Neural cell (in vitro differentiated cells): ENCODE measurements around the gene SH3BP4. TPM values are rescaled to one million over a fixed set of nuclear protein-coding genes. Genes with fewer than 3 reads are reported as not detected.

ENCODE experiments used
- H2AFZ ChIP-seq: fragments of 200-600, 300-800 bp; sonication (generic), shearing (Covaris generic); 2 replicates; pipeline ENCODE4 v1.6.0; 2014; ENCODE audit warnings: low read depth, mild to moderate bottlenecking, antibody characterized with exemption, low read length, moderate library complexity
- H3F3A ChIP-seq: fragments of 200-600 bp; shearing (Covaris generic); 2 replicates; pipeline ENCODE4 v1.6.1; 2016; ENCODE audit warnings: mild to moderate bottlenecking, moderate library complexity, mixed read lengths, antibody characterized with exemption, low read length; ENCODE audit not compliant: insufficient read depth, poor library complexity, severe bottlenecking
- H3K27ac ChIP-seq: fragments of 200-600, 300-800 bp; sonication (generic), shearing (Covaris generic); 2 replicates; pipeline ENCODE4 v1.5.1; 2014; ENCODE audit warnings: mild to moderate bottlenecking, low read length, moderate library complexity
- H3K27me3 ChIP-seq: fragments of 300-800, 200-600 bp; sonication (generic), shearing (Covaris generic); 2 replicates; pipeline ENCODE4 v1.6.0; 2014; ENCODE audit warnings: mild to moderate bottlenecking, low read depth, low read length, moderate library complexity; ENCODE audit not compliant: insufficient read depth
- H3K36me3 ChIP-seq: fragments of 300-800, 200-600 bp; sonication (generic), shearing (Covaris generic); 2 replicates; pipeline ENCODE4 v1.5.1; 2014; ENCODE audit warnings: mild to moderate bottlenecking, antibody characterized with exemption, low read length, moderate library complexity; ENCODE audit not compliant: insufficient read depth
- H3K4me2 ChIP-seq: fragments of 300-800, 200-600 bp; sonication (generic), shearing (Covaris generic); 2 replicates; pipeline ENCODE4 v1.6.0; 2014; ENCODE audit warnings: mild to moderate bottlenecking, low read length
- H3K4me3 ChIP-seq: fragments of 300-800, 200-600 bp; sonication (generic), shearing (Covaris generic); 2 replicates; pipeline ENCODE4 v1.5.1; 2014; ENCODE audit warnings: mild to moderate bottlenecking, low read length, moderate library complexity
- H3K79me2 ChIP-seq: fragments of 200-600 bp; shearing (Covaris generic); replicated peaks from 2 replicates; pipeline ENCODE4 v1.6.0; 2014; ENCODE audit warnings: mild to moderate bottlenecking, low read length, moderate library complexity; ENCODE audit not compliant: insufficient read depth
- H3K9ac ChIP-seq: fragments of 300-800, 200-600 bp; sonication (generic), shearing (Covaris generic); 2 replicates; pipeline ENCODE4 v1.6.1; 2016; ENCODE audit warnings: mild to moderate bottlenecking, low read length, mixed read lengths
- H3K9me2 ChIP-seq: fragments of 200-600 bp; shearing (Covaris generic); 2 replicates; pipeline ENCODE4 v1.6.1; 2016; ENCODE audit warnings: mild to moderate bottlenecking, low read length, mixed read lengths; ENCODE audit not compliant: insufficient read depth
- H3K9me3 ChIP-seq: fragments of 200-600, 300-800 bp; sonication (generic), shearing (Covaris generic); 2 replicates; pipeline ENCODE4 v1.6.1; 2016; ENCODE audit warnings: mild to moderate bottlenecking, mixed run types, low read length, moderate library complexity, mixed read lengths
- H4K20me1 ChIP-seq: fragments of 200-600 bp; shearing (Covaris generic); 2 replicates; pipeline ENCODE4 v1.6.1; 2016; ENCODE audit warnings: mild to moderate bottlenecking, mixed run types; ENCODE audit not compliant: insufficient read depth
- CTCF ChIP-seq: fragments of 450-650 bp; IDR thresholded peaks from 2 replicates; pipeline ENCODE4 v1.5.1; 2014; ENCODE audit warnings: antibody characterized with exemption, mild to moderate bottlenecking, moderate library complexity; ENCODE audit not compliant: poor library complexity, severe bottlenecking
- EP300 ChIP-seq: fragments of 450-650 bp; conservative IDR thresholded peaks from 2 replicates; pipeline ENCODE4 v1.6.1; 2014; ENCODE audit warnings: antibody characterized with exemption, mild to moderate bottlenecking, moderate library complexity; ENCODE audit not compliant: poor library complexity, severe bottlenecking
- EZH2 ChIP-seq: fragments of 200-600, 300-800 bp; shearing (Covaris generic), sonication (generic); IDR thresholded peaks from 2 replicates; pipeline ENCODE4 v1.6.1; 2014; ENCODE audit warnings: antibody characterized with exemption, low read length, borderline replicate concordance, mild to moderate bottlenecking; ENCODE audit not compliant: insufficient read depth, poor library complexity, severe bottlenecking
- MXI1 ChIP-seq: fragments of 450-650 bp; conservative IDR thresholded peaks from 2 replicates; pipeline ENCODE4 v1.6.1; 2014; ENCODE audit warnings: antibody characterized with exemption, mild to moderate bottlenecking; ENCODE audit not compliant: poor library complexity, severe bottlenecking
- POLR2AphosphoS5 ChIP-seq: IDR thresholded peaks from 2 replicates; pipeline ENCODE4 v1.6.1; 2012
- RAD21 ChIP-seq: fragments of 450-650 bp; conservative IDR thresholded peaks from 2 replicates; pipeline ENCODE4 v1.6.1; 2014; ENCODE audit warnings: antibody characterized with exemption, mild to moderate bottlenecking, moderate library complexity
- REST ChIP-seq: IDR thresholded peaks from 2 replicates; pipeline ENCODE4 v1.6.1; 2012; ENCODE audit warnings: borderline replicate concordance
- SMC3 ChIP-seq: fragments of 450-650 bp; conservative IDR thresholded peaks from 2 replicates; pipeline ENCODE4 v1.6.1; 2014; ENCODE audit warnings: antibody characterized with exemption, mild to moderate bottlenecking, moderate library complexity; ENCODE audit not compliant: poor library complexity
- TAF1 ChIP-seq: IDR thresholded peaks from 2 replicates; pipeline ENCODE4 v1.6.1; 2012; ENCODE audit warnings: low read depth
- polyA plus RNA-seq: library from polyadenylated mRNA; depleted of rRNA; stranded (reverse); fragments of >200 nt; gene quantifications from 2 replicates; pipeline ENCODE4 v1.2.3, GENCODE V29; 2014

Gene SH3BP4
- polyA plus RNA-seq, 1 donor from 2014 or later = 3.3 TPM

GRCh38 chr2:235031686-235032373 lies 80.0 kb downstream of the SH3BP4 start:
- Histone ChIP-seq H4K20me1 (no peaks in the 10 kb centered on the region), H2AFZ (no peak overlapping the region), H3K27ac (no peak overlapping the region), H3K36me3 (no peaks in the 10 kb centered on the region), H3K4me2 (no peak overlapping the region), H3K4me3 (no peak overlapping the region), H3K9ac (no peak overlapping the region), H3K9me3 (no peaks in the 10 kb centered on the region), H3K27me3 (no peaks in the 10 kb centered on the region), H3K9me2 (no peaks in the 10 kb centered on the region), H3F3A (no peaks in the 10 kb centered on the region), H3K79me2 (no peaks in the 10 kb centered on the region)
- no peak for TF ChIP-seq RAD21
- no peak for TF ChIP-seq CTCF
- no peak for TF ChIP-seq MXI1
- no peak for TF ChIP-seq REST
- no peak for TF ChIP-seq EP300
- TF ChIP-seq SMC3 = no peak
- TF ChIP-seq EZH2 = no peak
- no peak for TF ChIP-seq POLR2AphosphoS5
- TF ChIP-seq TAF1 = no peak

GRCh38 chr2:235032466-235032865 lies 80.6 kb downstream of the SH3BP4 start:
- Histone ChIP-seq H3K4me3 (no peak overlapping the region), H2AFZ (no peak overlapping the region), H3K9ac (no peak overlapping the region), H4K20me1 (no peaks in the 10 kb centered on the region), H3K27me3 (no peaks in the 10 kb centered on the region), H3K27ac (no peak overlapping the region), H3K9me2 (no peaks in the 10 kb centered on the region), H3K9me3 (no peaks in the 10 kb centered on the region), H3K79me2 (no peaks in the 10 kb centered on the region), H3K4me2 (no peak overlapping the region), H3F3A (no peaks in the 10 kb centered on the region), H3K36me3 (no peaks in the 10 kb centered on the region)
- TF ChIP-seq MXI1 (no peak), RAD21 (no peak), EZH2 (no peak), SMC3 (no peak), CTCF (no peak), TAF1 (no peak), POLR2AphosphoS5 (no peak), EP300 (no peak), REST (no peak)
